ENCODE data around the gene BLOC1S5.

GRCh38 chr6:8110117-8110721 lies 46.0 kb upstream of the BLOC1S5 start:
- TF ChIP-seq CTCF (conservative IDR thresholded peaks at IDR 0.05; ENCODE audit: low read length) (no peak), EZH2phosphoT487 (IDR thresholded peaks at IDR 0.05; ENCODE audit: borderline replicate concordance, low read depth, low read length) (no peak)

All from OCI-LY7 (cell line).